ENCODE data around the gene ACAD11.
A peak's percentile ranks its signal among the peaks of the same experiment; 100 is the strongest.

The ACAD11 gene

GRCh38 chr3:132659365-132660051, at the start of gene ACAD11:
TSS of gene ACAD11 (minus strand) at chr3:132659809. CDS start at chr3:132659751, 58 bp downstream.
- peaks cover 9% of the 10 kb centered on the region for H3K4me1 ChIP-seq (ENCODE audit: control insufficient read depth, insufficient read depth, low read length)
- no peaks in the 10 kb centered on the region for H3K9me3 ChIP-seq (ENCODE audit: control insufficient read depth, insufficient read depth, low read length)
- H3K4me3 ChIP-seq (ENCODE audit: low read depth, low read length), result peak within 1 kb of the TSS; percentile 88
- H3K27me3 ChIP-seq (ENCODE audit: control insufficient read depth, insufficient read depth, low read length), result no peaks in the 10 kb centered on the region
- H3K9ac ChIP-seq (ENCODE audit: low read depth, low read length), result peak within 1 kb of the TSS; percentile 84
- no peaks in the 10 kb centered on the region for H3K36me3 ChIP-seq (ENCODE audit: control insufficient read depth, insufficient read depth, low read length)
- H3K27ac ChIP-seq (ENCODE audit: low read depth, low read length), result peak within 1 kb of the TSS; percentile 71

- peaks cover 72% of the 10 kb centered on the region for H3K36me3 ChIP-seq (ENCODE audit: control insufficient read depth, insufficient read depth, low read length)
- no peak overlapping the region for H3K9ac ChIP-seq (ENCODE audit: low read depth, low read length)
- H3K27ac ChIP-seq (ENCODE audit: low read depth, low read length), result no peak overlapping the region
- no peaks in the 10 kb centered on the region for H3K9me3 ChIP-seq (ENCODE audit: control insufficient read depth, insufficient read depth, low read length)
- no peak overlapping the region for H3K4me3 ChIP-seq (ENCODE audit: low read depth, low read length)
- no peaks in the 10 kb centered on the region for H3K4me1 ChIP-seq (ENCODE audit: control insufficient read depth, insufficient read depth, low read length)
- H3K27me3 ChIP-seq (ENCODE audit: control insufficient read depth, insufficient read depth, low read length), result no peaks in the 10 kb centered on the region
Measured at GRCh38 chr3:132703733-132704132, 44.1 kb upstream of the ACAD11 start.

GRCh38 chr3:132695422-132695821, 35.8 kb upstream of the ACAD11 start:
- Histone ChIP-seq H3K9me3 (ENCODE audit: control insufficient read depth, insufficient read depth, low read length) (no peaks in the 10 kb centered on the region), H3K27ac (ENCODE audit: low read depth, low read length) (no peak overlapping the region), H3K9ac (ENCODE audit: low read depth, low read length) (no peak overlapping the region), H3K4me3 (ENCODE audit: low read depth, low read length) (no peak overlapping the region), H3K27me3 (ENCODE audit: control insufficient read depth, insufficient read depth, low read length) (no peaks in the 10 kb centered on the region), H3K36me3 (ENCODE audit: control insufficient read depth, insufficient read depth, low read length) (peaks cover 79% of the 10 kb centered on the region), H3K4me1 (ENCODE audit: control insufficient read depth, insufficient read depth, low read length) (no peaks in the 10 kb centered on the region)

- no peak overlapping the region for H3K9ac ChIP-seq (ENCODE audit: low read depth, low read length)
- H3K9me3 ChIP-seq (ENCODE audit: control insufficient read depth, insufficient read depth, low read length), result no peaks in the 10 kb centered on the region
- H3K4me1 ChIP-seq (ENCODE audit: control insufficient read depth, insufficient read depth, low read length), result no peaks in the 10 kb centered on the region
- peaks cover 79% of the 10 kb centered on the region for H3K36me3 ChIP-seq (ENCODE audit: control insufficient read depth, insufficient read depth, low read length)
- H3K27ac ChIP-seq (ENCODE audit: low read depth, low read length), result no peak overlapping the region
- no peak overlapping the region for H3K4me3 ChIP-seq (ENCODE audit: low read depth, low read length)
- H3K27me3 ChIP-seq (ENCODE audit: control insufficient read depth, insufficient read depth, low read length), result no peaks in the 10 kb centered on the region
Measured at GRCh38 chr3:132694991-132695390, 35.4 kb upstream of the ACAD11 start.

- H3K27me3 ChIP-seq (ENCODE audit: control insufficient read depth, insufficient read depth, low read length), result no peaks in the 10 kb centered on the region
- H3K4me3 ChIP-seq (ENCODE audit: low read depth, low read length), result no peak overlapping the region
- H3K4me1 ChIP-seq (ENCODE audit: control insufficient read depth, insufficient read depth, low read length), result no peaks in the 10 kb centered on the region
- peaks cover 89% of the 10 kb centered on the region for H3K36me3 ChIP-seq (ENCODE audit: control insufficient read depth, insufficient read depth, low read length)
- H3K27ac ChIP-seq (ENCODE audit: low read depth, low read length), result no peak overlapping the region
- H3K9me3 ChIP-seq (ENCODE audit: control insufficient read depth, insufficient read depth, low read length), result no peaks in the 10 kb centered on the region
- no peak overlapping the region for H3K9ac ChIP-seq (ENCODE audit: low read depth, low read length)
Measured at GRCh38 chr3:132690040-132690439, 30.4 kb upstream of the ACAD11 start.

GRCh38 chr3:132682201-132682600, 22.6 kb upstream of the ACAD11 start:
- Histone ChIP-seq H3K9ac (ENCODE audit: low read depth, low read length) (no peak overlapping the region), H3K36me3 (ENCODE audit: control insufficient read depth, insufficient read depth, low read length) (peaks cover 72% of the 10 kb centered on the region), H3K27ac (ENCODE audit: low read depth, low read length) (no peak overlapping the region), H3K4me1 (ENCODE audit: control insufficient read depth, insufficient read depth, low read length) (no peaks in the 10 kb centered on the region), H3K4me3 (ENCODE audit: low read depth, low read length) (no peak overlapping the region), H3K9me3 (ENCODE audit: control insufficient read depth, insufficient read depth, low read length) (no peaks in the 10 kb centered on the region), H3K27me3 (ENCODE audit: control insufficient read depth, insufficient read depth, low read length) (no peaks in the 10 kb centered on the region)

GRCh38 chr3:132681421-132681820, 21.8 kb upstream of the ACAD11 start:
- H3K36me3 ChIP-seq (ENCODE audit: control insufficient read depth, insufficient read depth, low read length), result peaks cover 72% of the 10 kb centered on the region

GRCh38 chr3:132679911-132680310, 20.3 kb upstream of the ACAD11 start:
- Histone ChIP-seq H3K27ac (ENCODE audit: low read depth, low read length) (no peak overlapping the region), H3K4me1 (ENCODE audit: control insufficient read depth, insufficient read depth, low read length) (no peaks in the 10 kb centered on the region), H3K9ac (ENCODE audit: low read depth, low read length) (no peak overlapping the region), H3K27me3 (ENCODE audit: control insufficient read depth, insufficient read depth, low read length) (no peaks in the 10 kb centered on the region), H3K36me3 (ENCODE audit: control insufficient read depth, insufficient read depth, low read length) (peaks cover 78% of the 10 kb centered on the region), H3K4me3 (ENCODE audit: low read depth, low read length) (no peak overlapping the region), H3K9me3 (ENCODE audit: control insufficient read depth, insufficient read depth, low read length) (no peaks in the 10 kb centered on the region)

More at GRCh38 chr3:132681421-132681820, 21.8 kb upstream of the ACAD11 start:
- H3K9ac ChIP-seq (ENCODE audit: low read depth, low read length), result no peak overlapping the region
- no peaks in the 10 kb centered on the region for H3K4me1 ChIP-seq (ENCODE audit: control insufficient read depth, insufficient read depth, low read length)
- no peak overlapping the region for H3K27ac ChIP-seq (ENCODE audit: low read depth, low read length)
- no peaks in the 10 kb centered on the region for H3K27me3 ChIP-seq (ENCODE audit: control insufficient read depth, insufficient read depth, low read length)
- H3K9me3 ChIP-seq (ENCODE audit: control insufficient read depth, insufficient read depth, low read length), result no peaks in the 10 kb centered on the region
- no peak overlapping the region for H3K4me3 ChIP-seq (ENCODE audit: low read depth, low read length)

GRCh38 chr3:132675408-132675807, 15.8 kb upstream of the ACAD11 start:
- H3K4me3 ChIP-seq (ENCODE audit: low read depth, low read length), result no peak overlapping the region
- H3K36me3 ChIP-seq (ENCODE audit: control insufficient read depth, insufficient read depth, low read length), result peaks cover 87% of the 10 kb centered on the region
- no peaks in the 10 kb centered on the region for H3K4me1 ChIP-seq (ENCODE audit: control insufficient read depth, insufficient read depth, low read length)
- no peaks in the 10 kb centered on the region for H3K9me3 ChIP-seq (ENCODE audit: control insufficient read depth, insufficient read depth, low read length)
- H3K9ac ChIP-seq (ENCODE audit: low read depth, low read length), result no peak overlapping the region
- H3K27me3 ChIP-seq (ENCODE audit: control insufficient read depth, insufficient read depth, low read length), result no peaks in the 10 kb centered on the region
- no peak overlapping the region for H3K27ac ChIP-seq (ENCODE audit: low read depth, low read length)

- H3K9ac ChIP-seq (ENCODE audit: low read depth, low read length), result no peak overlapping the region
- no peak overlapping the region for H3K4me3 ChIP-seq (ENCODE audit: low read depth, low read length)
- H3K9me3 ChIP-seq (ENCODE audit: control insufficient read depth, insufficient read depth, low read length), result no peaks in the 10 kb centered on the region
- no peaks in the 10 kb centered on the region for H3K4me1 ChIP-seq (ENCODE audit: control insufficient read depth, insufficient read depth, low read length)
- H3K27me3 ChIP-seq (ENCODE audit: control insufficient read depth, insufficient read depth, low read length), result no peaks in the 10 kb centered on the region
- H3K27ac ChIP-seq (ENCODE audit: low read depth, low read length), result no peak overlapping the region
- H3K36me3 ChIP-seq (ENCODE audit: control insufficient read depth, insufficient read depth, low read length), result peaks cover 64% of the 10 kb centered on the region
Measured at GRCh38 chr3:132669256-132669777, 9.7 kb upstream of the ACAD11 start.

- Histone ChIP-seq H3K4me1 (ENCODE audit: control insufficient read depth, insufficient read depth, low read length) (0 out of 2 replicates have a peak, but pooled peaks cover 5% of the 10 kb centered on the region), H3K9ac (ENCODE audit: low read depth, low read length) (no peak overlapping the region)
Measured at GRCh38 chr3:132665230-132665745, 5.7 kb upstream of the ACAD11 start.

More at GRCh38 chr3:132665230-132665745, 5.7 kb upstream of the ACAD11 start:
- no peak overlapping the region for H3K4me3 ChIP-seq (ENCODE audit: low read depth, low read length)
- no peaks in the 10 kb centered on the region for H3K9me3 ChIP-seq (ENCODE audit: control insufficient read depth, insufficient read depth, low read length)
- peaks cover 26% of the 10 kb centered on the region for H3K36me3 ChIP-seq (ENCODE audit: control insufficient read depth, insufficient read depth, low read length)
- H3K27me3 ChIP-seq (ENCODE audit: control insufficient read depth, insufficient read depth, low read length), result no peaks in the 10 kb centered on the region
- H3K27ac ChIP-seq (ENCODE audit: low read depth, low read length), result no peak overlapping the region
